OCI-LY7 (cell line): ENCODE data around the gene FSD1L. TPM values are rescaled to one million over a fixed set of nuclear protein-coding genes. Genes with fewer than 3 reads are reported as not detected.

Experiments used
- BruUV-seq: library from RNA; stranded (reverse); fragments of 400-500 nt; replicated peaks from 2 replicates; lab custom pipeline; 2021; lab: Mats Ljungman, UMichigan
- CTCF ChIA-PET: fragments of 300-600 bp; sonication (Branson Sonifier 250); formaldehyde crosslinking; loops from one replicate; lab custom pipeline; 2022; ENCODE audit warnings: antibody characterized with exemption; ENCODE audit not compliant: unreplicated experiment; lab: Charles Lee
- POLR2A ChIA-PET: fragments of 300-600 bp; sonication (Branson Sonifier 250); formaldehyde crosslinking; loops from one replicate; lab custom pipeline; 2022; ENCODE audit warnings: antibody characterized with exemption; lab: Charles Lee
- DNase-seq: peaks from one replicate; pipeline ENCODE4 v3.0.0-alpha.2; 2015; ENCODE audit warnings: low spot score
- H2AFZ ChIP-seq: fragments of 200-600 bp; sonication (generic), shearing (Covaris generic); 2 replicates; pipeline ENCODE4 v1.6.1; 2014; ENCODE audit warnings: mild to moderate bottlenecking, antibody characterized with exemption, low read length, moderate library complexity
- H3K27ac ChIP-seq: fragments of 200-600 bp; sonication (generic); 2 replicates; pipeline ENCODE4 v1.5.1; 2014; ENCODE audit warnings: mixed run types, low read depth, mild to moderate bottlenecking, moderate library complexity, low read length, inconsistent platforms; ENCODE audit not compliant: poor library complexity, severe bottlenecking
- H3K36me3 ChIP-seq: fragments of 200-600 bp; sonication (generic); 2 replicates; pipeline ENCODE4 v1.6.1; 2014; ENCODE audit warnings: mild to moderate bottlenecking, antibody characterized with exemption, low read length, moderate library complexity, mixed read lengths; ENCODE audit not compliant: insufficient read depth
- H3K4me1 ChIP-seq: fragments of 200-600 bp; sonication (generic); 2 replicates; pipeline ENCODE4 v1.5.1; 2014; ENCODE audit warnings: mild to moderate bottlenecking, low read length; ENCODE audit not compliant: insufficient read depth, poor library complexity, severe bottlenecking
- H3K4me2 ChIP-seq: fragments of 200-600 bp; sonication (generic); 2 replicates; pipeline ENCODE4 v1.6.1; 2014; ENCODE audit warnings: mild to moderate bottlenecking, low read length
- H3K4me3 ChIP-seq: fragments of 200-600 bp; sonication (generic); 2 replicates; pipeline ENCODE4 v1.5.1; 2014; ENCODE audit warnings: mild to moderate bottlenecking, low read depth, low read length; ENCODE audit not compliant: poor library complexity, severe bottlenecking
- H3K79me2 ChIP-seq: fragments of 200-600 bp; sonication (generic); 2 replicates; pipeline ENCODE4 v1.6.1; 2016; ENCODE audit warnings: low read depth, mild to moderate bottlenecking, low read length, moderate library complexity, mixed read lengths; ENCODE audit not compliant: insufficient read depth
- H3K9me2 ChIP-seq: fragments of 200-600 bp; sonication (generic); 2 replicates; pipeline ENCODE4 v1.6.1; 2016; ENCODE audit warnings: mild to moderate bottlenecking, low read length, mixed read lengths; ENCODE audit not compliant: insufficient read depth
- H3K9me3 ChIP-seq: fragments of 200-600 bp; sonication (generic); 2 replicates; pipeline ENCODE4 v1.6.1; 2014; ENCODE audit warnings: mild to moderate bottlenecking, mixed run types, low read length, mixed read lengths
- H4K20me1 ChIP-seq: fragments of 200-600 bp; sonication (generic); 2 replicates; pipeline ENCODE4 v1.6.1; 2014; ENCODE audit warnings: mild to moderate bottlenecking, antibody characterized with exemption, low read length, moderate library complexity, mixed read lengths; ENCODE audit not compliant: insufficient read depth
- EZH2phosphoT487 ChIP-seq: fragments of 200-600 bp; sonication (generic); IDR thresholded peaks from 2 replicates; pipeline ENCODE4 v1.6.1; 2018; ENCODE audit warnings: low read depth, borderline replicate concordance, mild to moderate bottlenecking, mixed run types, antibody characterized with exemption, low read length, moderate library complexity, mixed read lengths
- intact Hi-C: fragments of 100-400 bp; cut with micrococcal nuclease; formaldehyde crosslinking; loops from one replicate; pipeline ENCODE4 v1.10.0; 2022; ENCODE audit not compliant: unreplicated experiment
- total RNA-seq, 2 experiments: library from RNA; depleted of rRNA in 1 of 2; stranded (reverse); fragments of >200 nt in 1 of 2; shearing (Covaris generic) in 1 of 2; gene quantifications; 2 replicates each; pipeline ENCODE4 v1.2.3, GENCODE V29; 2014 to 2022
- TF ChIP-seq, protein P1 (sequence below): fragments of 200-600 bp; sonication (generic); conservative IDR thresholded peaks from 2 replicates; pipeline ENCODE4 v1.5.1; 2014; ENCODE audit warnings: mild to moderate bottlenecking, antibody characterized with exemption, low read length, moderate library complexity, mixed read lengths

The FSD1L gene
- total RNA-seq, 2 experiments from 2014 or later: 4.4 to 7.9 TPM

- ChIA-PET CTCF (interaction anchor here (0.6 kb wide), 1 partner anchor 306 kb away, joined by 3 read pairs; no protein-coding TSS in a partner anchor), POLR2A (interaction anchor here (0.6 kb wide), 1 partner anchor 1273 kb away, joined by 3 read pairs; no protein-coding TSS in a partner anchor)
- no TSS peak for BruUV-seq
- H3K36me3 ChIP-seq: no peaks in the 10 kb centered on the region
- TF ChIP-seq, protein P1, sequence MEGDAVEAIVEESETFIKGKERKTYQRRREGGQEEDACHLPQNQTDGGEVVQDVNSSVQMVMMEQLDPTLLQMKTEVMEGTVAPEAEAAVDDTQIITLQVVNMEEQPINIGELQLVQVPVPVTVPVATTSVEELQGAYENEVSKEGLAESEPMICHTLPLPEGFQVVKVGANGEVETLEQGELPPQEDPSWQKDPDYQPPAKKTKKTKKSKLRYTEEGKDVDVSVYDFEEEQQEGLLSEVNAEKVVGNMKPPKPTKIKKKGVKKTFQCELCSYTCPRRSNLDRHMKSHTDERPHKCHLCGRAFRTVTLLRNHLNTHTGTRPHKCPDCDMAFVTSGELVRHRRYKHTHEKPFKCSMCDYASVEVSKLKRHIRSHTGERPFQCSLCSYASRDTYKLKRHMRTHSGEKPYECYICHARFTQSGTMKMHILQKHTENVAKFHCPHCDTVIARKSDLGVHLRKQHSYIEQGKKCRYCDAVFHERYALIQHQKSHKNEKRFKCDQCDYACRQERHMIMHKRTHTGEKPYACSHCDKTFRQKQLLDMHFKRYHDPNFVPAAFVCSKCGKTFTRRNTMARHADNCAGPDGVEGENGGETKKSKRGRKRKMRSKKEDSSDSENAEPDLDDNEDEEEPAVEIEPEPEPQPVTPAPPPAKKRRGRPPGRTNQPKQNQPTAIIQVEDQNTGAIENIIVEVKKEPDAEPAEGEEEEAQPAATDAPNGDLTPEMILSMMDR: no peak
- no peak for TF ChIP-seq EZH2phosphoT487
- peaks cover 4% of the 10 kb centered on the region; the same call in 1 of the 2 replicates for H4K20me1 ChIP-seq
- H3K4me3 ChIP-seq: no peak overlapping the region
- no peak overlapping the region for H2AFZ ChIP-seq
- H3K27ac ChIP-seq: no peak overlapping the region
- 0 out of 2 replicates have a peak, but pooled peaks cover 11% of the 10 kb centered on the region for H3K79me2 ChIP-seq
- no peak overlapping the region for H3K4me2 ChIP-seq
- no peak for DNase-seq
- peaks cover 20% of the 10 kb centered on the region for H3K4me1 ChIP-seq
- intact Hi-C loops: loop anchor here (5.0 kb wide), 1 partner anchor 112 kb away; the partner anchor contains the start of gene FKTN
- H3K9me3 ChIP-seq: no peaks in the 10 kb centered on the region
- H3K9me2 ChIP-seq: no peaks in the 10 kb centered on the region
Observed at GRCh38 chr9:105445203-105445881, 2.5 kb upstream of the FSD1L start.

- no peak overlapping the region for H3K27ac ChIP-seq
Observed at GRCh38 chr9:105447386-105447813, 434 bp upstream of the FSD1L start.

More at GRCh38 chr9:105447386-105447813, 434 bp upstream of the FSD1L start:
- peak overlapping the region; percentile 89 for H3K4me2 ChIP-seq
- H3K4me1 ChIP-seq: peaks cover 20% of the 10 kb centered on the region
- CTCF ChIA-PET: no interaction called here
- H3K9me3 ChIP-seq: no peaks in the 10 kb centered on the region
- H3K79me2 ChIP-seq: 0 out of 2 replicates have a peak, but pooled peaks cover 11% of the 10 kb centered on the region
- DNase-seq: peak; percentile 8
- peak overlapping the region; percentile 99 for H2AFZ ChIP-seq
- BruUV-seq: no TSS peak
- TF ChIP-seq, protein P1: no peak
- no peak for TF ChIP-seq EZH2phosphoT487
- POLR2A ChIA-PET: interaction anchor here (0.5 to 1.3 kb wide), 7 partner anchors 11 to 1351 kb away, joined by 3 to 6 read pairs (median 4); no protein-coding TSS in a partner anchor
- no peaks in the 10 kb centered on the region for H3K9me2 ChIP-seq
- no peaks in the 10 kb centered on the region for H3K36me3 ChIP-seq
- H4K20me1 ChIP-seq: peaks cover 4% of the 10 kb centered on the region; the same call in 1 of the 2 replicates
- H3K4me3 ChIP-seq: peak overlapping the region; percentile 87
- intact Hi-C loops: loop anchor here (5.0 kb wide), 1 partner anchor 110 kb away; the partner anchor contains the start of gene FKTN
